ENCODE results near the gene ARG2.

GRCh38 chr14:67679006-67679405 lies 59.3 kb downstream of the ARG2 start:
- no peak for TF ChIP-seq CTCF (IDR thresholded peaks at IDR 0.05 in 8 of 11, conservative IDR thresholded peaks at IDR 0.05 in 3 of 11)
- TF ChIP-seq POLR2A (IDR thresholded peaks at IDR 0.05) = no peak
